Keratinocyte (primary cell): ENCODE measurements around the gene SPAG16. TPM values are rescaled to one million over a fixed set of nuclear protein-coding genes. Genes with fewer than 3 reads are reported as not detected.
"Not testable (repeated sequence)": the region's sequence is repeated elsewhere in the genome, so short reads cannot be mapped to it uniquely, and the experiment has no call there.

Experiments
- DNase-seq: peaks from one replicate; pipeline ENCODE4 v3.0.0-alpha.2; 2011; ENCODE audit warnings: low read depth, missing footprints, low spot score
- FAIRE-seq: peaks from 2 replicates; lab custom pipeline; 2011; peaks lifted over from hg19 to GRCh38; lab: Jason Lieb, UNC
- H2AFZ ChIP-seq: 2 replicates; pipeline ENCODE4 v1.6.0; 2012; ENCODE audit warnings: low read length, control low read depth, inconsistent platforms; ENCODE audit not compliant: control insufficient read depth
- H3K27ac ChIP-seq: 2 replicates; pipeline ENCODE4 v1.5.1; 2011; ENCODE audit warnings: low read length; ENCODE audit not compliant: control insufficient read depth, insufficient read depth
- H3K27me3 ChIP-seq: 3 replicates; pipeline ENCODE4 v1.6.0; 2011; ENCODE audit warnings: low read length; ENCODE audit not compliant: control insufficient read depth, insufficient read depth; ENCODE audit errors: extremely low read depth
- H3K36me3 ChIP-seq, 2 experiments: 2 replicates in 1 of 2; 3 replicates in 1 of 2; pipeline ENCODE4 v1.5.1; 2011; ENCODE audit warnings: low read length in 2 of 2, mild to moderate bottlenecking in 1 of 2; ENCODE audit not compliant: control insufficient read depth in 2 of 2, insufficient read depth in 2 of 2; ENCODE audit errors: extremely low read depth in 1 of 2
- H3K4me1 ChIP-seq: 3 replicates; pipeline ENCODE4 v1.5.1; 2011; ENCODE audit warnings: low read length; ENCODE audit not compliant: control insufficient read depth, insufficient read depth; ENCODE audit errors: extremely low read depth
- H3K4me2 ChIP-seq: 3 replicates; pipeline ENCODE4 v1.6.0; 2011; ENCODE audit warnings: low read depth, low read length; ENCODE audit not compliant: control insufficient read depth, insufficient read depth; ENCODE audit errors: extremely low read depth
- H3K4me3 ChIP-seq, 3 experiments: fragments of 200-600 bp in 1 of 3; sonication (generic) in 1 of 3; 2 replicates in 2 of 3; 3 replicates in 1 of 3; pipeline ENCODE4 v1.5.1; 2011 to 2016; ENCODE audit warnings: low read length in 3 of 3, mild to moderate bottlenecking in 3 of 3, control low read depth in 2 of 3, inconsistent platforms in 1 of 3, low read depth in 1 of 3, mixed read lengths in 1 of 3, mixed run types in 1 of 3, moderate library complexity in 1 of 3; ENCODE audit not compliant: control insufficient read depth in 2 of 3, insufficient read depth in 2 of 3; ENCODE audit errors: extremely low read depth in 1 of 3
- H3K79me2 ChIP-seq: 2 replicates; pipeline ENCODE4 v1.6.0; 2012; ENCODE audit warnings: low read length; ENCODE audit not compliant: control insufficient read depth, insufficient read depth
- H3K9ac ChIP-seq: 3 replicates; pipeline ENCODE4 v1.6.0; 2011; ENCODE audit warnings: low read length; ENCODE audit not compliant: control insufficient read depth, insufficient read depth; ENCODE audit errors: extremely low read depth
- H3K9me1 ChIP-seq: 3 replicates; pipeline ENCODE4 v1.6.0; 2011; ENCODE audit warnings: low read length; ENCODE audit not compliant: control insufficient read depth, insufficient read depth; ENCODE audit errors: extremely low read depth
- H3K9me3 ChIP-seq: 2 replicates; pipeline ENCODE4 v1.5.1; 2012; ENCODE audit warnings: low read depth, low read length; ENCODE audit not compliant: control insufficient read depth
- H4K20me1 ChIP-seq: 3 replicates; pipeline ENCODE4 v1.6.0; 2011; ENCODE audit warnings: low read length; ENCODE audit not compliant: control insufficient read depth, insufficient read depth; ENCODE audit errors: extremely low read depth
- EZH2 ChIP-seq: IDR thresholded peaks from one replicate; pipeline ENCODE4 v1.6.1; 2012; ENCODE audit warnings: inconsistent platforms, mild to moderate bottlenecking, low read length, moderate library complexity
- dilution Hi-C: fragments of 300-500 bp; cut with MboI; formaldehyde crosslinking; loops from one replicate; pipeline ENCODE4 v1.7.0; 2020; ENCODE audit warnings: low sequenced_read_pairs; ENCODE audit not compliant: extremely low pct_ligation_motif_present
- polyA plus RNA-seq, 5 experiments: library from polyadenylated mRNA; depleted of rRNA in 3 of 5; stranded (reverse) in 3 of 5; stranded (forward) in 1 of 5; unstranded in 1 of 5; fragments of >200 nt; gene quantifications; 1 replicate in 1 of 5; 2 replicates in 3 of 5; 3 replicates in 1 of 5; pipeline versions ENCODE4 v1.2.1 to v1.2.3, GENCODE V29; 2011 to 2012; ENCODE audit warnings: missing spikeins in 2 of 5, low read depth in 1 of 5, low replicate concordance in 1 of 5
- TF ChIP-seq, protein P1 (sequence below), 3 experiments: IDR thresholded peaks in 1 of 3; conservative IDR thresholded peaks in 1 of 3; optimal IDR thresholded peaks in 1 of 3; 2 replicates in 2 of 3; 3 replicates in 1 of 3; pipeline versions ENCODE3 to v1.5.1; 2011; ENCODE audit warnings: low read length in 3 of 3, mild to moderate bottlenecking in 3 of 3, moderate library complexity in 2 of 3, control low read depth in 1 of 3, inconsistent platforms in 1 of 3; ENCODE audit not compliant: insufficient read depth in 2 of 3; ENCODE audit errors: extremely low read depth in 1 of 3

Gene SPAG16
- polyA plus RNA-seq, 1 donor (not counting 4 experiments of a cell fraction or from before 2014, with no cell fraction given) = 19.6 TPM

DNA sequence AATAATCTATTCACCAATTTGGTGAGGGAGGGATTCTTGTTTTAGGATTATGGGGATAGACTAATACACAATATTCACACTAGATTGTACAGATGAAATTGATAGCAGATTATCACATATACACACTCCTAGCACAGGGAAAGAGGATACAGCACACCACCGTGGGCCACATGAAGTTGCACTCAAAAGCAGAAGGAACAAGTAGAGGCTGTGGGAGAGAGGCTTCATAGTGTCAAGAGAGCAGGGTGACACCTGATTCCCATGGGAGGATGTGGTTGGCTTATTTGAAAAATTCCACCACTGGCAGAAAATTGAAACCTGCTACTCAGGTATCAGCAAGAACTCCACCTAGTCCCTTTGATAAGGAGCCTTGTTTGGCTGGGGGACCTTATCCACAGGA is 395.6 kb downstream of the SPAG16 start:
- FAIRE-seq = no peak
- dilution Hi-C loops = no loop called here
- no peak overlapping the region for H3K4me2 ChIP-seq
- H3K4me3 ChIP-seq = no peak overlapping the region
- no peak overlapping the region for H3K27ac ChIP-seq
- TF ChIP-seq EZH2 = no peak
- TF ChIP-seq, protein P1, sequence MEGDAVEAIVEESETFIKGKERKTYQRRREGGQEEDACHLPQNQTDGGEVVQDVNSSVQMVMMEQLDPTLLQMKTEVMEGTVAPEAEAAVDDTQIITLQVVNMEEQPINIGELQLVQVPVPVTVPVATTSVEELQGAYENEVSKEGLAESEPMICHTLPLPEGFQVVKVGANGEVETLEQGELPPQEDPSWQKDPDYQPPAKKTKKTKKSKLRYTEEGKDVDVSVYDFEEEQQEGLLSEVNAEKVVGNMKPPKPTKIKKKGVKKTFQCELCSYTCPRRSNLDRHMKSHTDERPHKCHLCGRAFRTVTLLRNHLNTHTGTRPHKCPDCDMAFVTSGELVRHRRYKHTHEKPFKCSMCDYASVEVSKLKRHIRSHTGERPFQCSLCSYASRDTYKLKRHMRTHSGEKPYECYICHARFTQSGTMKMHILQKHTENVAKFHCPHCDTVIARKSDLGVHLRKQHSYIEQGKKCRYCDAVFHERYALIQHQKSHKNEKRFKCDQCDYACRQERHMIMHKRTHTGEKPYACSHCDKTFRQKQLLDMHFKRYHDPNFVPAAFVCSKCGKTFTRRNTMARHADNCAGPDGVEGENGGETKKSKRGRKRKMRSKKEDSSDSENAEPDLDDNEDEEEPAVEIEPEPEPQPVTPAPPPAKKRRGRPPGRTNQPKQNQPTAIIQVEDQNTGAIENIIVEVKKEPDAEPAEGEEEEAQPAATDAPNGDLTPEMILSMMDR (optimal IDR thresholded peaks at IDR 0.05 in 1 of 3, IDR thresholded peaks at IDR 0.05 in 1 of 3, conservative IDR thresholded peaks at IDR 0.05 in 1 of 3; ENCODE audit: extremely low read depth in 1 of 3, insufficient read depth in 2 of 3, low read length in 3 of 3) = no peak
- H4K20me1 ChIP-seq = no peaks in the 10 kb centered on the region
- H3K4me1 ChIP-seq = no peaks in the 10 kb centered on the region
- H3K79me2 ChIP-seq = no peaks in the 10 kb centered on the region
- H3K9me1 ChIP-seq = no peaks in the 10 kb centered on the region
- H3K27me3 ChIP-seq = no peaks in the 10 kb centered on the region
- H3K9ac ChIP-seq = no peak overlapping the region
- H3K9me3 ChIP-seq = no peaks in the 10 kb centered on the region
- no peak for DNase-seq
- no peaks in the 10 kb centered on the region for H3K36me3 ChIP-seq
- no peak overlapping the region for H2AFZ ChIP-seq

DNA sequence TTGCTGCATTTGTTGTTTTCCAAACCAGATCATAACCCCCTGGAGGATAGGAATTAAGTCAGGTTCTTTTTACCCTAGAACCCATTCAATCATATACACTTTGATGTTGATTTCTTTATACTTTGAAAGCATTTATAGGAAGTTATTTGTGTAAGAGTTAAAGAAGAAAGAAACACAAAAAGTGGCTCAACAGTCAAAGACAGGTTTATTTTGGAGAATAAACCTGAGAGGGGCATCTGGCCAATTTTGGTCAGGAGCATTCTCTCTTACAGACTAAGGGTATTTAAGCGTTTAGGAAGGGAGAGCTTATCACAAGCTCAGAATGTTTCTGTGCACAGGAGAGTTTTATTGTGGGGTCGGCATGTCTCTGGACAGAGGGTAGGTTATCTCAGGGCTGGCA is 398.0 kb downstream of the SPAG16 start:
- no peak overlapping the region for H2AFZ ChIP-seq
- no peak overlapping the region for H3K4me2 ChIP-seq
- no peak overlapping the region for H3K4me3 ChIP-seq
- no peaks in the 10 kb centered on the region for H3K79me2 ChIP-seq
- no peak overlapping the region for H3K27ac ChIP-seq
- no peaks in the 10 kb centered on the region for H3K9me3 ChIP-seq
- H3K4me1 ChIP-seq = no peaks in the 10 kb centered on the region
- H3K36me3 ChIP-seq = no peaks in the 10 kb centered on the region
- H3K9me1 ChIP-seq = no peaks in the 10 kb centered on the region
- no peaks in the 10 kb centered on the region for H3K27me3 ChIP-seq
- dilution Hi-C loops = no loop called here
- no peak overlapping the region for H3K9ac ChIP-seq
- H4K20me1 ChIP-seq = no peaks in the 10 kb centered on the region
- DNase-seq (no peak), FAIRE-seq (no peak)
- no peak for TF ChIP-seq EZH2

DNA sequence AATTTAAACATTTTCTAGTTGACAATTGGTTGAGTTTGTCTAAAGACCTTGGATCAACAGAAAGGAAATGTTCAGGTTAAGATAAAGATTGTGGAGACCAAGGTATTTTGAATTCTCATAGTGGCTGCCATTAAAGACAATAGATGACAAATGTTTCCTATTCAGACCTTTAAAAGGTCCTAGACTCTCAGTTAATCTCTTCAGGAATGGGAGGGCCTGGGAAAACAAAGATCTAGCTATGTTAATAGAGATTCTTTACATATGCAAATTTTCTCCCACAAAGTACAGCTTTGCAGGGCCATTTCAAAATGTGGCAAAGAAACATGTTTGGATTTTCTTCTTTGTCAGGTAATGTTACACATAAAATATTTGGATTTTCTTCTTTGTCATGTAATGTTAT is 403.9 kb downstream of the SPAG16 start:
- Histone ChIP-seq H3K79me2 (no peaks in the 10 kb centered on the region), H3K36me3 (no peaks in the 10 kb centered on the region), H3K9me3 (no peaks in the 10 kb centered on the region), H3K4me1 (no peaks in the 10 kb centered on the region), H3K27me3 (no peaks in the 10 kb centered on the region), H2AFZ (no peak overlapping the region), H4K20me1 (no peaks in the 10 kb centered on the region), H3K4me3 (no peak overlapping the region), H3K27ac (no peak overlapping the region), H3K9ac (no peak overlapping the region), H3K9me1 (no peaks in the 10 kb centered on the region), H3K4me2 (no peak overlapping the region)
- DNase-seq (no peak), FAIRE-seq (no peak)
- dilution Hi-C loops = no loop called here
- no peak for TF ChIP-seq EZH2
- TF ChIP-seq, protein P1 (optimal IDR thresholded peaks at IDR 0.05 in 1 of 3, IDR thresholded peaks at IDR 0.05 in 1 of 3, conservative IDR thresholded peaks at IDR 0.05 in 1 of 3; ENCODE audit: extremely low read depth in 1 of 3, insufficient read depth in 2 of 3, low read length in 3 of 3) = no peak

GRCh38 chr2:213688825-213689224 is 404.6 kb downstream of the SPAG16 start:
- H3K27me3 ChIP-seq, H2AFZ ChIP-seq, dilution Hi-C loops, H3K36me3 ChIP-seq, FAIRE-seq, H3K9me3 ChIP-seq, H3K9me1 ChIP-seq, H3K4me3 ChIP-seq, H3K4me1 ChIP-seq, H3K79me2 ChIP-seq, H3K27ac ChIP-seq, DNase-seq, H3K9ac ChIP-seq, H4K20me1 ChIP-seq, H3K4me2 ChIP-seq: not testable (repeated sequence)
